Measurements from ENCODE around the gene TLE5. TPM values are rescaled to one million over a fixed set of nuclear protein-coding genes. Genes with fewer than 3 reads are reported as not detected.

Gene TLE5
- total and polyA plus RNA-seq, 2 donors (not counting 3 experiments of a cell fraction or from before 2014, with no cell fraction given) = 393 to 574 TPM

GRCh38 chr19:3065675-3066357 lies 3.5 kb upstream of the TLE5 start:
- H3K4me3 ChIP-seq (replicated peaks in 1 of 3; ENCODE audit: insufficient read depth in 1 of 3, low read depth in 1 of 3, low read length in 3 of 3) = no peak overlapping the region
- intact Hi-C loops (cut with micrococcal nuclease) = no loop called here
- no peak overlapping the region for H3K27ac ChIP-seq (ENCODE audit: insufficient read depth, low read depth, low read length)
- TF ChIP-seq POLR2A (IDR thresholded peaks at IDR 0.05; ENCODE audit: low read depth, low read length) (no peak), JUN (IDR thresholded peaks at IDR 0.05; ENCODE audit: borderline replicate concordance, insufficient read depth, insufficient read length, low read depth) (no peak), POLR2AphosphoS5 (IDR thresholded peaks at IDR 0.05; ENCODE audit: insufficient read depth, low read depth, low read length) (no peak), FOS (IDR thresholded peaks at IDR 0.05; ENCODE audit: borderline replicate concordance, insufficient read depth, low read length) (no peak), MYC (IDR thresholded peaks at IDR 0.05; ENCODE audit: low read depth, low read length) (no peak), MAX (IDR thresholded peaks at IDR 0.05; ENCODE audit: insufficient read depth, insufficient read length) (no peak), CTCF (IDR thresholded peaks at IDR 0.05; ENCODE audit: extremely low read depth in 1 of 2, insufficient read depth in 1 of 2, low read depth in 1 of 2, low read length in 2 of 2) (no peak), EZH2 (IDR thresholded peaks at IDR 0.05; ENCODE audit: borderline replicate concordance, low read depth, low read length, severe bottlenecking) (no peak), GATA2 (IDR thresholded peaks at IDR 0.05; ENCODE audit: insufficient read depth, insufficient read length, low read depth, low read length) (no peak)
- dilution Hi-C loops (cut with MboI; ENCODE audit: extremely low pct_ligation_motif_present, low sequenced_read_pairs) = no loop called here
- no peak for DNase-seq (ENCODE audit: low read depth, low spot score)
- ChIA-PET POLR2A (no interaction called here), CTCF (no interaction called here)
- no peaks in the 10 kb centered on the region for H4K20me1 ChIP-seq (replicated peaks; ENCODE audit: control insufficient read depth, extremely low read depth, insufficient read depth, low read length)
- H3K4me2 ChIP-seq (ENCODE audit: insufficient read depth, low read length) = no peak overlapping the region
- no TSS peak for BruUV-seq (replicated peaks)
- no peaks in the 10 kb centered on the region for H3K27me3 ChIP-seq (ENCODE audit: control insufficient read depth in 2 of 2, insufficient read depth in 2 of 2, low read length in 2 of 2)
- H3K9me1 ChIP-seq (replicated peaks; ENCODE audit: control insufficient read depth, extremely low read depth, insufficient read depth, low read length) = no peaks in the 10 kb centered on the region
- no peaks in the 10 kb centered on the region for H3K36me3 ChIP-seq (ENCODE audit: control insufficient read depth in 2 of 2, extremely low read depth in 1 of 2, insufficient read depth in 2 of 2, low read length in 2 of 2)
- H2AFZ ChIP-seq (ENCODE audit: low read depth, low read length) = no peak overlapping the region
- no peaks in the 10 kb centered on the region for H3K9me3 ChIP-seq (replicated peaks; ENCODE audit: control insufficient read depth, insufficient read depth, low read length)
- FAIRE-seq = no peak
- no peaks in the 10 kb centered on the region for H3K4me1 ChIP-seq (ENCODE audit: control insufficient read depth, extremely low read depth, insufficient read depth, low read length)
- H3K9ac ChIP-seq (replicated peaks; ENCODE audit: extremely low read depth, insufficient read depth, low read length) = no peak overlapping the region
- peaks cover 8% of the 10 kb centered on the region for H3K79me2 ChIP-seq (ENCODE audit: control insufficient read depth, insufficient read depth, low read length)

Measured in endothelial cell of umbilical vein (primary cell).